A673 (cell line): ENCODE data around the gene ANKLE2. TPM values are rescaled to one million over a fixed set of nuclear protein-coding genes. Genes with fewer than 3 reads are reported as not detected.
"Not testable (repeated sequence)": the region's sequence is repeated elsewhere in the genome, so short reads cannot be mapped to it uniquely, and the experiment has no call there.

Experiments
- BruUV-seq: library from RNA; stranded (reverse); fragments of 400-500 nt; replicated peaks from 2 replicates; lab custom pipeline; 2021; lab: Mats Ljungman, UMichigan
- CTCF ChIA-PET: fragments of 300-600 bp; sonication (Branson Sonifier 250); formaldehyde crosslinking; loops from one replicate; lab custom pipeline; 2022; ENCODE audit warnings: antibody characterized with exemption; lab: Charles Lee
- POLR2A ChIA-PET: fragments of 300-600 bp; sonication (Branson Sonifier 250); formaldehyde crosslinking; loops from one replicate; lab custom pipeline; 2022; ENCODE audit warnings: antibody characterized with exemption; ENCODE audit not compliant: low non-redundant PET; lab: Charles Lee
- DNase-seq: peaks from one replicate; pipeline ENCODE4 v3.0.0-alpha.2; 2015; ENCODE audit warnings: low spot score
- H3K27ac ChIP-seq: fragments of 200-600 bp; sonication (generic); 2 replicates; pipeline ENCODE4 v1.5.1; 2016; ENCODE audit warnings: mixed run types, low read depth, mild to moderate bottlenecking, mixed read lengths, antibody characterized with exemption, low read length; ENCODE audit not compliant: poor library complexity, severe bottlenecking
- H3K27me3 ChIP-seq: fragments of 200-600 bp; sonication (generic); replicated peaks from 2 replicates; pipeline ENCODE4 v1.6.1; 2017; ENCODE audit warnings: mixed run types, low read depth, mild to moderate bottlenecking, mixed read lengths, antibody characterized with exemption, low read length; ENCODE audit not compliant: insufficient read depth, poor library complexity
- H3K36me3 ChIP-seq: fragments of 200-600 bp; sonication (generic); 2 replicates; pipeline ENCODE4 v1.6.1; 2016; ENCODE audit warnings: mixed run types, mild to moderate bottlenecking, mixed read lengths, antibody characterized with exemption, low read length; ENCODE audit not compliant: insufficient read depth, poor library complexity, severe bottlenecking
- H3K4me1 ChIP-seq: fragments of 200-600 bp; sonication (generic); 2 replicates; pipeline ENCODE4 v1.6.1; 2017; ENCODE audit warnings: mixed run types, mild to moderate bottlenecking, mixed read lengths, antibody characterized with exemption, low read length; ENCODE audit not compliant: insufficient read depth, poor library complexity, severe bottlenecking
- H3K4me3 ChIP-seq: fragments of 200-600 bp; sonication (generic); 2 replicates; pipeline ENCODE4 v1.5.1; 2016; ENCODE audit warnings: low read depth, mixed run types, mild to moderate bottlenecking, mixed read lengths, low read length; ENCODE audit not compliant: poor library complexity, severe bottlenecking
- H3K9me3 ChIP-seq: fragments of 200-600 bp; sonication (generic); 2 replicates; pipeline ENCODE4 v1.6.1; 2016; ENCODE audit warnings: mixed run types, low read depth, mild to moderate bottlenecking, mixed read lengths, antibody characterized with exemption, low read length; ENCODE audit not compliant: poor library complexity, severe bottlenecking
- CTCF ChIP-seq: fragments of 300-800, 200-600 bp; sonication (generic); conservative IDR thresholded peaks from 2 replicates; pipeline ENCODE4 v1.5.1; 2017; ENCODE audit warnings: low read depth, mild to moderate bottlenecking, antibody characterized with exemption, low read length, moderate library complexity, mixed read lengths
- EZH2 ChIP-seq: fragments of 200-600 bp; sonication (generic); IDR thresholded peaks from 2 replicates; pipeline ENCODE4 v1.6.1; 2017; ENCODE audit warnings: borderline replicate concordance, low read depth, mild to moderate bottlenecking, mixed read lengths, antibody characterized with exemption, low read length; ENCODE audit not compliant: poor library complexity, severe bottlenecking
- intact Hi-C: fragments of 100-400 bp; cut with micrococcal nuclease; formaldehyde crosslinking; loops from one replicate; pipeline ENCODE4 v1.10.0; 2022; ENCODE audit not compliant: unreplicated experiment
- total RNA-seq: library from RNA; stranded (reverse); gene quantifications from 2 replicates; pipeline ENCODE4 v1.2.3, GENCODE V29; 2021

ANKLE2 gene
- total RNA-seq, 1 experiment from 2014 or later, result 107 TPM

- no peak for DNase-seq
- ChIA-PET CTCF (no interaction called here), POLR2A (no interaction called here)
- no peaks in the 10 kb centered on the region for H3K4me1 ChIP-seq
- H3K4me3 ChIP-seq, result no peak overlapping the region
- TF ChIP-seq EZH2, result no peak
- TF ChIP-seq CTCF, result no peak
- intact Hi-C loops, result no loop called here
- BruUV-seq, result no TSS peak
- no peak overlapping the region for H3K27ac ChIP-seq
- H3K9me3 ChIP-seq, result no peaks in the 10 kb centered on the region
- H3K27me3 ChIP-seq, result no peaks in the 10 kb centered on the region
- H3K36me3 ChIP-seq, result peaks cover 65% of the 10 kb centered on the region
These were observed 7.3 kb downstream of the ANKLE2 start for GRCh38 chr12:132754160-132754932.

- CTCF ChIA-PET, H3K27me3 ChIP-seq, H3K27ac ChIP-seq, H3K4me3 ChIP-seq, H3K4me1 ChIP-seq, H3K9me3 ChIP-seq, DNase-seq, BruUV-seq, POLR2A ChIA-PET, intact Hi-C loops: not testable (repeated sequence)
- peaks cover 68% of the 10 kb centered on the region for H3K36me3 ChIP-seq
These were observed 8.0 kb downstream of the ANKLE2 start for GRCh38 chr12:132753670-132754069.

- BruUV-seq, result no TSS peak
- peaks cover 92% of the 10 kb centered on the region for H3K36me3 ChIP-seq
These were observed 13.3 kb downstream of the ANKLE2 start for GRCh38 chr12:132748319-132748718.

More at GRCh38 chr12:132748319-132748718, 13.3 kb downstream of the ANKLE2 start:
- Histone ChIP-seq H3K9me3 (no peaks in the 10 kb centered on the region), H3K27me3 (no peaks in the 10 kb centered on the region), H3K27ac (no peak overlapping the region), H3K4me1 (no peaks in the 10 kb centered on the region), H3K4me3 (no peak overlapping the region)
- intact Hi-C loops, result no loop called here
- ChIA-PET CTCF (no interaction called here), POLR2A (no interaction called here)
- DNase-seq, result no peak
- no peak for TF ChIP-seq CTCF
- TF ChIP-seq EZH2, result no peak
